Muscle of leg (tissue), 11 donors: Measurements from ENCODE around the gene CNGA4. TPM values are rescaled to one million over a fixed set of nuclear protein-coding genes. Genes with fewer than 3 reads are reported as not detected.

ENCODE experiments used
- DNase-seq: peaks from one replicate; pipeline ENCODE4 v3.0.0; 2013
- H3K27ac ChIP-seq: one replicate; pipeline ENCODE4 v1.5.1; 2013; ENCODE audit warnings: mild to moderate bottlenecking, low read length, control low read depth
- H3K27me3 ChIP-seq: one replicate; pipeline ENCODE4 v1.6.1; 2013; ENCODE audit warnings: low read length; ENCODE audit not compliant: control insufficient read depth, insufficient read depth
- H3K36me3 ChIP-seq: one replicate; pipeline ENCODE4 v1.6.1; 2013; ENCODE audit warnings: low read length; ENCODE audit not compliant: control insufficient read depth, insufficient read depth
- H3K4me1 ChIP-seq: one replicate; pipeline ENCODE4 v1.6.1; 2013; ENCODE audit warnings: low read length; ENCODE audit not compliant: control insufficient read depth, insufficient read depth
- H3K4me3 ChIP-seq: one replicate; pipeline ENCODE4 v1.5.1; 2013; ENCODE audit warnings: low read length, control low read depth
- H3K9me3 ChIP-seq: replicated peaks from 2 replicates; pipeline ENCODE4 v1.6.1; 2013; ENCODE audit warnings: low read depth, low read length; ENCODE audit not compliant: control insufficient read depth
- WGBS: methylation state at CpG from one replicate; pipeline ENCODE4 v1.1.5; 2013; ENCODE audit warnings: missing lambda C conversion rate; ENCODE audit not compliant: insufficient coverage; 5-methylcytosine and 5-hydroxymethylcytosine counted together
- polyA plus RNA-seq, 8 donors: library from polyadenylated mRNA; unstranded; fragments of 120-200 nt; gene quantifications; one replicate each; pipeline versions ENCODE4 v1.2.1 to v1.2.3, GENCODE V29; 2013; ENCODE audit warnings: inconsistent platforms in 1 of 8, low replicate concordance in 1 of 8; ENCODE audit not compliant: insufficient read length in 8 of 8, insufficient read depth in 1 of 8
- total RNA-seq: library from RNA; stranded (reverse); fragments of 120-200 nt; gene quantifications from one replicate; pipeline ENCODE4 v1.2.4, GENCODE V29; 2013

Gene CNGA4
- total and polyA plus RNA-seq, 9 donors = 0.07 to 0.43 (median 0.21) TPM; not detected in 2

DNA sequence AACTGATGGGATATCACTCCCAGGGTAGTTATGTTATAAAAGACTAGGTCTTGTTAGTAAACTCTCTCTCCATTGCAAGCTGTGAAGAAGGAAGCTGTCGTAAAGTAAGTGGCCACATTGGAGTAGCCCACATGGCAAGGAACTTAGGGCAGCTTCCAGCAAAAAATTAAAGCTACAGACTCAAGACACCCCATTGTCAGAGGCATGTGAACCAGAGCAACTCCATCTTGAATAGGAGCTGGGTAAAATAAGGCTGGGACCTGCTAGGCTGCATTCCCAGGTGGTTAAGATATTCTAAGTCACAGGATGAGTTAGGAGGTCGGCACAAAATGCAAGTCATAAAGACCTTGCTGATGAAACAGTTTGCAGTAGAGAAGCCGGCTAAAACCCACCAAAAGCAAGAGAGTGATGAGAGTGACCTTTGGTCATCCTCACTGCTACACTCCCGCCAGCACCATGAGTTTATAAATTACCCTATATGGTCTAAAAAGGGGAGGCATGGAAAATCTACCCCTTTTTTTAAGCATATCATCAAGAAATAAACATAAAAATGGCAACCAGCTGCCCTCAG lies 44.6 kb downstream of the CNGA4 start:
- H3K4me1 ChIP-seq = no peaks in the 10 kb centered on the region
- no peak overlapping the region for H3K27ac ChIP-seq
- no peak for DNase-seq
- H3K9me3 ChIP-seq = no peaks in the 10 kb centered on the region
- no peaks in the 10 kb centered on the region for H3K27me3 ChIP-seq
- no peaks in the 10 kb centered on the region for H3K36me3 ChIP-seq
- 17% methylated on average over 1 of the region's 4 CpGs for WGBS
- H3K4me3 ChIP-seq = no peak overlapping the region

DNA sequence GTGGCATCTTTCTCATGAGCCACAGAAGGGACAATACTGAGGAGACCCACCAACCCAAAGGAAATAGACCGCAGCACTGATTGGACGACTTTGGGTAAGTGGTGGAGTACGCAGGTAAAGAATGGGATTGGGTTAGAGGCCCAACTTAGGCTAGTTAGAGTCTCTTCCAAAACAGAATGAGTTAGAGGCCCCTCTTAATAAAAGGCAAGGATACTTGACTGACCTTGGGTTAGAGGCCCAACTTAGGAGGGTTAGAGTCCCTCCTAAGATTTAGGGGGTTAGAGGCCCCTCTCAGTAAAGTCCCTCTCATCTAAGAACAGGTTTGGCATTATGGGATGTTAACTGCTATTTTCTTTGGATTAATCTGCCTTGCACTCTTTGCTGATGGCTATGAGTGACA lies 45.4 kb downstream of the CNGA4 start:
- H3K36me3 ChIP-seq = no peaks in the 10 kb centered on the region
- H3K4me3 ChIP-seq = no peak overlapping the region
- H3K27ac ChIP-seq = no peak overlapping the region
- H3K4me1 ChIP-seq = no peaks in the 10 kb centered on the region
- no CpG with 5 or more reads among the region's 3 CpGs for WGBS
- H3K27me3 ChIP-seq = no peaks in the 10 kb centered on the region
- no peaks in the 10 kb centered on the region for H3K9me3 ChIP-seq
- no peak for DNase-seq

DNA sequence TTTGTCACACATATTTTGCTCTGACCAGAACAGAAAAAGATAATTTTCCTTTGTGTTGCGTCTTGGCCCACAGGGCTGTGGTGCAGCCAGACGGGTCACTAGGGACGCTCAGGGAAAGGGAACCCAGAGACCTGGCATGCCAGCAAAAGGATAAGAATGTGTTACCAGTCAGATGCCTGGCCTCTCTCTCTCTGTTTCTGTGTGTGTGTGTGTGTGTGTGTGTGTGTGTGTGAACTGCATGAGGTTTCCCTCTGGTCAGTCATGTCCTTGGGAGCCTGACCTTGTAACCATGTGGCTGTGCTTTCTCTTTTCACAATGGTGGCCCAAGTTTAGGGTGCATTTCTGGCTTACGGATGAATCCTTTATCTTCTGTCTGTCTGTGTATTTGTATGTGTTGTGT lies 46.1 kb downstream of the CNGA4 start:
- 100% methylated on average over 1 of the region's 4 CpGs for WGBS
- Histone ChIP-seq H3K27me3 (no peaks in the 10 kb centered on the region), H3K9me3 (no peaks in the 10 kb centered on the region), H3K27ac (no peak overlapping the region), H3K4me1 (no peaks in the 10 kb centered on the region), H3K36me3 (no peaks in the 10 kb centered on the region), H3K4me3 (no peak overlapping the region)
- DNase-seq = no peak

Other genes with a start within 250 kb of the CNGA4 start
- gene OR56A4, start 232.1 kb upstream of the CNGA4 start, total RNA-seq = under 0.01 TPM
- under 1 TPM in 2 of 8 donors, not detected in 6; 0.06 to 0.07 TPM for gene OR56A4, start 232.1 kb upstream of the CNGA4 start, polyA plus RNA-seq
- gene OR56A1, start 208.3 kb upstream of the CNGA4 start, total RNA-seq = not detected
- gene OR56A1, start 208.3 kb upstream of the CNGA4 start, polyA plus RNA-seq = under 1 TPM in 1 of 8 donors, not detected in 7; 0.06 TPM
- gene OR56B4, start 131.4 kb upstream of the CNGA4 start, total RNA-seq = not detected
- gene OR56B4, start 131.4 kb upstream of the CNGA4 start, polyA plus RNA-seq = under 1 TPM in 1 of 8 donors, not detected in 7; 0.15 TPM
- 0.09 TPM for gene OR52B2, start 68.8 kb upstream of the CNGA4 start, total RNA-seq
- gene OR52B2, start 68.8 kb upstream of the CNGA4 start, polyA plus RNA-seq = not detected
- not detected for gene OR52W1, start 39.9 kb upstream of the CNGA4 start, total RNA-seq
- gene OR52W1, start 39.9 kb upstream of the CNGA4 start, polyA plus RNA-seq = under 1 TPM in 1 of 8 donors, not detected in 7; 0.19 TPM
- gene C11orf42, start 33.5 kb upstream of the CNGA4 start, total RNA-seq = not detected
- gene C11orf42, start 33.5 kb upstream of the CNGA4 start, polyA plus RNA-seq = under 1 TPM; 0.14 to 0.68 (median 0.24) TPM
- gene FHIP1B, start 4.5 kb upstream of the CNGA4 start, total RNA-seq = 14.0 TPM
- 10 to 100 TPM; 19.0 to 32.1 (median 24.9) TPM for gene FHIP1B, start 4.5 kb upstream of the CNGA4 start, polyA plus RNA-seq
- not detected for gene CCKBR, start 20.7 kb downstream of the CNGA4 start, total RNA-seq
- under 1 TPM in 2 of 8 donors, not detected in 6; 0.09 to 0.21 TPM for gene CCKBR, start 20.7 kb downstream of the CNGA4 start, polyA plus RNA-seq
- 43.5 TPM for gene CAVIN3, start 81.4 kb downstream of the CNGA4 start, total RNA-seq
- 10 to 100 TPM; 28.3 to 42.7 (median 35.8) TPM for gene CAVIN3, start 81.4 kb downstream of the CNGA4 start, polyA plus RNA-seq
- gene SMPD1, start 151.4 kb downstream of the CNGA4 start, total RNA-seq = 16.7 TPM
- 10 to 100 TPM; 22.9 to 28.4 (median 26.0) TPM for gene SMPD1, start 151.4 kb downstream of the CNGA4 start, polyA plus RNA-seq
- 26.4 TPM for gene APBB1, start 180.0 kb downstream of the CNGA4 start, total RNA-seq
- gene APBB1, start 180.0 kb downstream of the CNGA4 start, polyA plus RNA-seq = 10 to 100 TPM; 26.0 to 33.2 (median 30.5) TPM
- gene HPX, start 201.9 kb downstream of the CNGA4 start, total RNA-seq = 1.3 TPM
- 1 to 10 TPM in 7 of 8 donors, under 1 TPM in 1; 0.88 to 3.9 (median 2.8) TPM for gene HPX, start 201.9 kb downstream of the CNGA4 start, polyA plus RNA-seq
- gene TRIM3, start 234.9 kb downstream of the CNGA4 start, total RNA-seq = 15.3 TPM
- 10 to 100 TPM; 11.4 to 20.0 (median 15.8) TPM for gene TRIM3, start 234.9 kb downstream of the CNGA4 start, polyA plus RNA-seq
- gene ARFIP2, start 242.2 kb downstream of the CNGA4 start, total RNA-seq = 29.7 TPM
- gene ARFIP2, start 242.2 kb downstream of the CNGA4 start, polyA plus RNA-seq = 10 to 100 TPM; 32.0 to 41.4 (median 35.9) TPM
- gene TIMM10B, start 242.4 kb downstream of the CNGA4 start, total RNA-seq = 19.8 TPM
- gene TIMM10B, start 242.4 kb downstream of the CNGA4 start, polyA plus RNA-seq = 10 to 100 TPM; 16.1 to 23.9 (median 17.6) TPM